HepG2 (cell line): Measurements from ENCODE around the gene DIAPH1. TPM values are rescaled to one million over a fixed set of nuclear protein-coding genes. Genes with fewer than 3 reads are reported as not detected.
A peak's percentile ranks its signal among the peaks of the same experiment; 100 is the strongest.

Source experiments
- ARID5B ChIP-seq: IDR thresholded peaks from 2 replicates; pipeline ENCODE4 v1.4.0; 2020; ENCODE audit warnings: mild to moderate bottlenecking, missing genetic modification reagents
- ATF2 ChIP-seq: sonication (generic); formaldehyde crosslinking; IDR thresholded peaks from 2 replicates; pipeline ENCODE4 v1.4.0; 2020; ENCODE audit warnings: missing genetic modification reagents
- BRF2 ChIP-seq: sonication (generic); formaldehyde crosslinking; IDR thresholded peaks from 2 replicates; pipeline ENCODE4 v1.8.1; 2022; ENCODE audit warnings: mild to moderate bottlenecking, missing genetic modification reagents
- CEBPB ChIP-seq: IDR thresholded peaks from 2 replicates; pipeline ENCODE4 v1.6.1; 2011; ENCODE audit warnings: low read depth, low read length, improper control_type of control experiment, borderline replicate concordance
- HINFP ChIP-seq: sonication (generic); formaldehyde crosslinking; IDR thresholded peaks from 2 replicates; pipeline ENCODE4 v1.4.0; 2020; ENCODE audit warnings: low read depth, mild to moderate bottlenecking, missing genetic modification reagents
- HOXA3 ChIP-seq: sonication (generic); formaldehyde crosslinking; IDR thresholded peaks from 2 replicates; pipeline ENCODE4 v1.5.0; 2020; ENCODE audit warnings: missing genetic modification reagents
- LBX2 ChIP-seq: sonication (generic); formaldehyde crosslinking; IDR thresholded peaks from 2 replicates; pipeline ENCODE4 v1.5.0; 2020; ENCODE audit warnings: missing genetic modification reagents, mild to moderate bottlenecking, borderline replicate concordance
- SMARCC2 ChIP-seq: fragments of 450-650 bp; IDR thresholded peaks from 2 replicates; pipeline ENCODE4 v1.6.1; 2017; ENCODE audit warnings: antibody characterized with exemption, mild to moderate bottlenecking
- SP4 ChIP-seq: sonication (generic); formaldehyde crosslinking; IDR thresholded peaks from 2 replicates; pipeline ENCODE4 v1.8.1; 2023; ENCODE audit warnings: mild to moderate bottlenecking, missing genetic modification reagents
- THYN1 ChIP-seq: sonication (generic); formaldehyde crosslinking; IDR thresholded peaks from 2 replicates; pipeline ENCODE4 v1.8.1; 2023; ENCODE audit warnings: low read depth, mild to moderate bottlenecking, moderate library complexity, missing genetic modification reagents, borderline replicate concordance
- ZBED4 ChIP-seq: sonication (generic); formaldehyde crosslinking; IDR thresholded peaks from 2 replicates; pipeline ENCODE4 v1.4.0; 2020; ENCODE audit warnings: missing genetic modification reagents, borderline replicate concordance
- ZEB1 ChIP-seq: IDR thresholded peaks from 2 replicates; pipeline ENCODE4 v1.6.1; 2012; ENCODE audit warnings: mild to moderate bottlenecking, low read depth, inconsistent platforms; ENCODE audit not compliant: insufficient replicate concordance
- ZNF274 ChIP-seq: sonication (generic); formaldehyde crosslinking; IDR thresholded peaks from 2 replicates; pipeline ENCODE4 v1.5.1; 2020; ENCODE audit warnings: mild to moderate bottlenecking, missing genetic modification reagents
- ZNF563 ChIP-seq: sonication (generic); formaldehyde crosslinking; IDR thresholded peaks from 2 replicates; pipeline ENCODE4 v1.8.0; 2022; ENCODE audit warnings: mild to moderate bottlenecking, moderate library complexity, missing genetic modification reagents
- ZNF580 ChIP-seq: IDR thresholded peaks from 2 replicates; pipeline ENCODE4 v1.6.1; 2016; ENCODE audit warnings: low read depth, borderline replicate concordance
- ZNF816 ChIP-seq: sonication (generic); formaldehyde crosslinking; IDR thresholded peaks from 2 replicates; pipeline ENCODE4 v1.8.0; 2022; ENCODE audit warnings: missing genetic modification reagents, mild to moderate bottlenecking, borderline replicate concordance
- polyA plus RNA-seq, 8 experiments: library from polyadenylated mRNA; depleted of rRNA in 3 of 8; stranded (reverse) in 7 of 8; unstranded in 1 of 8; fragments of >200 nt; fragmentation: Illumina TruSeq in 4 of 8; extraction: Trizol in 4 of 8; gene quantifications; 2 replicates each; pipeline versions ENCODE4 v1.2.1 to v1.2.3, GENCODE V29; 2011 to 2016; ENCODE audit warnings: low read depth in 4 of 8, missing spikeins in 1 of 8, mixed read lengths in 1 of 8; ENCODE audit not compliant: insufficient read depth in 1 of 8
- total RNA-seq, 5 experiments: library from RNA; depleted of rRNA; stranded (reverse); fragments of >200 nt; fragmentation: Illumina TruSeq; extraction: Trizol; gene quantifications; 2 replicates each; pipeline ENCODE4 v1.2.3, GENCODE V29; 2016; ENCODE audit warnings: low read depth in 1 of 5

DIAPH1 gene
- total and polyA plus RNA-seq, 2 of the 13 experiments (the other 11 are each of a cell fraction or from before 2014, with no cell fraction given): 25.1 to 33.9 TPM

- TF ChIP-seq HINFP (CRISPR knock-in tag) (no peak), ARID5B (CRISPR knock-in tag) (peak; percentile 48), ZNF563 (CRISPR knock-in tag) (no peak), LBX2 (CRISPR knock-in tag) (no peak), THYN1 (CRISPR knock-in tag) (no peak), SP4 (CRISPR knock-in tag) (no peak), CEBPB (peak; percentile 72), ZNF580 (CRISPR knock-in tag) (no peak), ZNF816 (CRISPR knock-in tag) (no peak), HOXA3 (CRISPR knock-in tag) (no peak), ZEB1 (no peak), ZBED4 (CRISPR knock-in tag) (no peak), ATF2 (CRISPR knock-in tag) (no peak), BRF2 (CRISPR knock-in tag) (no peak), SMARCC2 (no peak), ZNF274 (no peak)
Measured at GRCh38 chr5:141534492-141535213, 84.1 kb downstream of the DIAPH1 start (continued).
